ENCODE data around the gene LLGL2.

Gene LLGL2

DNA sequence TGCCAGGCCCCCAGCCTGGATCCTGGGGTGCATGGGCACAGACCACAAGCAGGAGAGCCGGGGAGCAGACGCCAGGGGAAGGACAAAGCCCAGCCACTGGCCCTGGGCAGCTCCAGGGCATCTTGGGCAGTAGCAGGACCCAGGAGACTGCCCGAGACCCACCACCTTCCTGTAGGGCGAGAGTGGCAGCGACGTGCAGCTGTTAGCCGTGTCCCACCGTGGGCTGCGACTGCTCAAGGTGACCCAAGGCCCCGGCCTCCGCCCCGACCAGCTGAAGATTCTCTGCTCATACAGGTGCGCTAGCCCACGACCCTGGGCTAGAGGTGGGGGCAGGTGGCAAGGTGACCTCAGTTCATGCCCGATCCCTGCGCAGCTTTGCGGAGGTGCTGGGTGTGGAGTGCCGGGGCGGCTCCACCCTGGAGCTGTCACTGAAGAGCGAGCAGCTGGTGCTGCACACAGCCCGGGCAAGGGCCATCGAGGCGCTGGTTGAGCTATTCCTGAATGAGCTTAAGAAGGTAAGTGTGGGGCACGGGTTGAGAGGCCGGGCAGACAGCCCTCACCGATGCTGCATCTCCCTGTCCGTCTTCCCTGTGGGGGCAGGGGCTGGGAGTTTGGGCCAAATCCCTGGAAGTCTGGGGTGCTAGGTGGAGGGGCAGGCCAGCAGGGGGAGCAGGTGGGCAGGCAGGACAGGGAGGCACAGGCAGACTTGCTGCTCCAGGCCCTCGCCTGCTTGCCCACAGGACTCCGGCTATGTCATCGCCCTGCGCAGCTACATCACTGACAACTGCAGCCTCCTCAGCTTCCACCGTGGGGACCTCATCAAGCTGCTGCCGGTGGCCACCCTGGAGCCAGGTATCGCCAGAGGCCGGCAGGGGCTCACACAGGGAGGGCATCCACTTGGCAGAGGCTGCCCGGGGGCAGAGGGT lies 94.3 kb downstream of the LLGL2 start:
- TF ChIP-seq, protein P1, sequence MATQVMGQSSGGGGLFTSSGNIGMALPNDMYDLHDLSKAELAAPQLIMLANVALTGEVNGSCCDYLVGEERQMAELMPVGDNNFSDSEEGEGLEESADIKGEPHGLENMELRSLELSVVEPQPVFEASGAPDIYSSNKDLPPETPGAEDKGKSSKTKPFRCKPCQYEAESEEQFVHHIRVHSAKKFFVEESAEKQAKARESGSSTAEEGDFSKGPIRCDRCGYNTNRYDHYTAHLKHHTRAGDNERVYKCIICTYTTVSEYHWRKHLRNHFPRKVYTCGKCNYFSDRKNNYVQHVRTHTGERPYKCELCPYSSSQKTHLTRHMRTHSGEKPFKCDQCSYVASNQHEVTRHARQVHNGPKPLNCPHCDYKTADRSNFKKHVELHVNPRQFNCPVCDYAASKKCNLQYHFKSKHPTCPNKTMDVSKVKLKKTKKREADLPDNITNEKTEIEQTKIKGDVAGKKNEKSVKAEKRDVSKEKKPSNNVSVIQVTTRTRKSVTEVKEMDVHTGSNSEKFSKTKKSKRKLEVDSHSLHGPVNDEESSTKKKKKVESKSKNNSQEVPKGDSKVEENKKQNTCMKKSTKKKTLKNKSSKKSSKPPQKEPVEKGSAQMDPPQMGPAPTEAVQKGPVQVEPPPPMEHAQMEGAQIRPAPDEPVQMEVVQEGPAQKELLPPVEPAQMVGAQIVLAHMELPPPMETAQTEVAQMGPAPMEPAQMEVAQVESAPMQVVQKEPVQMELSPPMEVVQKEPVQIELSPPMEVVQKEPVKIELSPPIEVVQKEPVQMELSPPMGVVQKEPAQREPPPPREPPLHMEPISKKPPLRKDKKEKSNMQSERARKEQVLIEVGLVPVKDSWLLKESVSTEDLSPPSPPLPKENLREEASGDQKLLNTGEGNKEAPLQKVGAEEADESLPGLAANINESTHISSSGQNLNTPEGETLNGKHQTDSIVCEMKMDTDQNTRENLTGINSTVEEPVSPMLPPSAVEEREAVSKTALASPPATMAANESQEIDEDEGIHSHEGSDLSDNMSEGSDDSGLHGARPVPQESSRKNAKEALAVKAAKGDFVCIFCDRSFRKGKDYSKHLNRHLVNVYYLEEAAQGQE (IDR thresholded peaks at IDR 0.05; ENCODE audit: insufficient read depth in 1 of 2, low read depth in 2 of 2, low read length in 2 of 2) = no peak
- TF ChIP-seq FOXP2 (optimal IDR thresholded peaks at IDR 0.05; ENCODE audit: borderline replicate concordance, extremely low read depth, extremely low read length, insufficient read depth) = peak; percentile 30

DNA sequence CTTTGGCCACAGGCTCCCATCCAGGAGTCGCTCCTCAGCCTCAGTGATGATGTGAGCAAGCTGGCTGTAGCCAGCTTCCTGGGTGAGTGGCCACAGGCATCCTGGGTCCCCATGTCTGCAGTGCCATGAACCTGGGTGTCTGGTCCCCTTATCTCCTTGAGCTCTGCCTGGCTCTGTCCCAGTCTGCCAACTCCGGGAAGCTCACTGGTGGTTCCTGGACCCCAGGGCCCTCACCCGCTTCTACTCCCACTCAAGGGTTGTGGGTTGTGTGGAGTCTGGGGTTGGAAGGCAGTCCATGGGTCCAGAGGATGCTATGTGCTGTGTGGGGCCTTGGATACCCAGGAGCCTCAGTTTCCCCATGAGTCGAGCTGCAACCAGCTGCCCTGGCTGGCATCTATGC lies 96.0 kb downstream of the LLGL2 start:
- TF ChIP-seq SIN3A (IDR thresholded peaks at IDR 0.05; ENCODE audit: borderline replicate concordance, insufficient read depth, low read length) (no peak), POLR2AphosphoS5 (IDR thresholded peaks at IDR 0.05; ENCODE audit: low read depth, low read length) (no peak), TAF1 (IDR thresholded peaks at IDR 0.05; ENCODE audit: borderline replicate concordance, insufficient read depth, low read length) (no peak), FOXP2 (optimal IDR thresholded peaks at IDR 0.05; ENCODE audit: borderline replicate concordance, extremely low read depth, extremely low read length, insufficient read depth) (no peak)
- TF ChIP-seq, protein P1 (IDR thresholded peaks at IDR 0.05; ENCODE audit: insufficient read depth in 1 of 2, low read depth in 2 of 2, low read length in 2 of 2) = no peak

DNA sequence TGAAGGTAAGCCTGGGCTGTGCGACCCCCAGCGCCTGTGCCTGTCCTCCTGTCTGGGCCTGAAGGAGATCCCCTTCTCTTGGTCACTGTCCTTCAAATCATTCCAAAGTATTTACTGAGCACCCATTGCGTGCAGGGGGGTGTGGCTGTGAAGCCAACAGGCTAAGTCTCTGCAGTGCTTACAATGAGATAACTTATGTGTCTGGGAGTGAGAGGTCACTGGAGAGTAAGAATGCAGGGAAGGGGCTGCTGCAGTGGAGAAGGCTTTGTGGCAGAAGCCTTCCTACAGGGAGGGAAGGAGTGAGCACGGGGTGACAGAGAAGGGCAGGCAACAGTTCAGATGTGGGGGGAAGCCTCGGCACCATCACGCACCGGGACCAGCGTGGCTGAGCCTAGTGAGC lies 96.6 kb downstream of the LLGL2 start:
- TF ChIP-seq FOXP2 (optimal IDR thresholded peaks at IDR 0.05; ENCODE audit: borderline replicate concordance, extremely low read depth, extremely low read length, insufficient read depth) (no peak), POLR2AphosphoS5 (IDR thresholded peaks at IDR 0.05; ENCODE audit: low read depth, low read length) (no peak), TAF1 (IDR thresholded peaks at IDR 0.05; ENCODE audit: borderline replicate concordance, insufficient read depth, low read length) (no peak), SIN3A (IDR thresholded peaks at IDR 0.05; ENCODE audit: borderline replicate concordance, insufficient read depth, low read length) (no peak)
- TF ChIP-seq, protein P1 (IDR thresholded peaks at IDR 0.05; ENCODE audit: insufficient read depth in 1 of 2, low read depth in 2 of 2, low read length in 2 of 2) = no peak

DNA sequence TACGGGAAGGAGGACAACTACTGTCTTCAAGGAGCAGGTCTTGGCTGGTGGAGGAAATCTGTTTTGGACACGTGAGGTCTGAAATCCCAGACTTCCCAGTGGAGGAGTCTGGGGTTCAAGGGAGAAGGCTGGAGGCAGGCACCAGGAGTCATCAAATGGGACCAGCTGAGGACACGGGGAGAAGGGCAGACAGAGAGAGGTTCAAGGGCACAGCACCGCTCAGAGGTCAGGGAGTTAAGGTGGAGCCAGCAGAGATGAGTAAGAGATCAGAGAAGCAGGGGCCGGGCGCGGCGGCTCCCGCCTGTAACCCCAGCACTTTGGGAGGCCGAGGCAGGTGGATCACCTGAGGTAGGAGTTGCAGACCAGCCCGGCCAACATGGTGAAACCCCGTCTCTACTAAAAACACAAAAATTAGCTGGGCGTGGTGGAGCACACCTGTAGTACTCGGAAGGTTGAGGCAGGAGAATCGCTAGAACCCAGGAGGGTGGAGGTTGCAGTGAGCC lies 97.3 kb downstream of the LLGL2 start:
- TF ChIP-seq, protein P1 (IDR thresholded peaks at IDR 0.05; ENCODE audit: insufficient read depth in 1 of 2, low read depth in 2 of 2, low read length in 2 of 2) = no peak
- TF ChIP-seq SIN3A (IDR thresholded peaks at IDR 0.05; ENCODE audit: borderline replicate concordance, insufficient read depth, low read length) (no peak), TAF1 (IDR thresholded peaks at IDR 0.05; ENCODE audit: borderline replicate concordance, insufficient read depth, low read length) (no peak), FOXP2 (optimal IDR thresholded peaks at IDR 0.05; ENCODE audit: borderline replicate concordance, extremely low read depth, extremely low read length, insufficient read depth) (no peak), POLR2AphosphoS5 (IDR thresholded peaks at IDR 0.05; ENCODE audit: low read depth, low read length) (no peak)

Measured in PFSK-1 (cell line).